SK-N-SH treated with all-trans-retinoic acid at 6 μM for 48 hours (cell line): ENCODE results near the gene CCN6.

Source experiments
- ATAC-seq: fragments of 200-7000 bp; cut with Tn5 transposase; 3 replicates; pipeline ENCODE4 v1.9.1; 2020; ENCODE audit warnings: mild to moderate bottlenecking, moderate library complexity
- ARNTL ChIP-seq: fragments of 450-650 bp; formaldehyde crosslinking; IDR thresholded peaks from 2 replicates; pipeline ENCODE4 v1.5.0; 2020; ENCODE audit warnings: low read depth, mild to moderate bottlenecking, moderate library complexity, borderline replicate concordance
- BACH2 ChIP-seq: fragments of 250-450 bp; sonication (Bioruptor Pico); IDR thresholded peaks from 2 replicates; pipeline ENCODE4 v1.9.0; 2021; ENCODE audit warnings: mild to moderate bottlenecking, borderline replicate concordance
- CSDC2 ChIP-seq: fragments of 250-450 bp; sonication (Bioruptor Pico); IDR thresholded peaks from 2 replicates; pipeline ENCODE4 v1.5.0; 2020; ENCODE audit warnings: mild to moderate bottlenecking, moderate library complexity
- GLIS3 ChIP-seq: fragments of 250-450 bp; sonication (Bioruptor Pico); IDR thresholded peaks from 2 replicates; pipeline ENCODE4 v1.5.0; 2020; ENCODE audit warnings: mild to moderate bottlenecking, moderate library complexity
- PPARA ChIP-seq: fragments of 250-450 bp; sonication (Bioruptor Pico); IDR thresholded peaks from 2 replicates; pipeline ENCODE4 v1.5.0; 2020; ENCODE audit warnings: mild to moderate bottlenecking, borderline replicate concordance
- RARB ChIP-seq: fragments of 250-450 bp; sonication (Bioruptor Pico); IDR thresholded peaks from 2 replicates; pipeline ENCODE4 v1.8.0; 2021; ENCODE audit warnings: mild to moderate bottlenecking, moderate library complexity
- SNAI2 ChIP-seq: fragments of 250-450 bp; sonication (Bioruptor Pico); IDR thresholded peaks from 2 replicates; pipeline ENCODE4 v1.5.0; 2020; ENCODE audit warnings: mild to moderate bottlenecking, moderate library complexity
- ZC3H10 ChIP-seq: fragments of 250-450 bp; sonication (Bioruptor Pico); IDR thresholded peaks from 2 replicates; pipeline ENCODE4 v1.5.1; 2021; ENCODE audit warnings: mild to moderate bottlenecking, moderate library complexity
- ZFP30 ChIP-seq: fragments of 450-650 bp; formaldehyde crosslinking; IDR thresholded peaks from 2 replicates; pipeline ENCODE4 v1.5.0; 2022; ENCODE audit warnings: mild to moderate bottlenecking, moderate library complexity
- ZNF70 ChIP-seq: fragments of 450-650 bp; formaldehyde crosslinking; IDR thresholded peaks from 2 replicates; pipeline ENCODE4 v1.5.0; 2020; ENCODE audit warnings: mild to moderate bottlenecking, moderate library complexity
- TF ChIP-seq, protein P1 (sequence below): fragments of 250-450 bp; sonication (Bioruptor Pico); IDR thresholded peaks from 2 replicates; pipeline ENCODE4 v1.5.1; 2020; ENCODE audit warnings: low read depth, mild to moderate bottlenecking, moderate library complexity

CCN6 gene

DNA sequence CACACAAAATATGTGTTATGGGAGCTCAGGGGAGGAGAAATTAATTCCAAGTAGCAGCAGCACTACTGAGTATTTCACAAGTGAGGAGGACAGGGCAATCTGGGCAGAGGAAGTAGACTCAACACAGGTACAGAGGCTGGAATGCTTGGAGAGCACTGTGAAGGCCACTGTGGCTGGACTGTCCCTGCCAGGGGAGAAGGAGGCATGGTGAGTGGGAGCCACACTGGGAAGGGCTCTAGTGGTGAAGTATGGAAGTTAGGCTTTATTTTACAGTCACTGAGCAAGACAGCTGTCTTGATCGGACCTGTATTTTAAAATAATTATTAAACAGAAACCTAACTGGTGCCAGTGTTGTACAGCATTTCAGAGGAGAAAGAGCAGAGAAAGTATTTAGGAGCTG, 62.3 kb downstream of the CCN6 start:
- no peak for TF ChIP-seq CSDC2 (CRISPR knock-in tag)
- no peak for TF ChIP-seq ARNTL (CRISPR knock-in tag)
- peak; percentile 45; the same call in 1 of the 3 replicates for ATAC-seq

DNA sequence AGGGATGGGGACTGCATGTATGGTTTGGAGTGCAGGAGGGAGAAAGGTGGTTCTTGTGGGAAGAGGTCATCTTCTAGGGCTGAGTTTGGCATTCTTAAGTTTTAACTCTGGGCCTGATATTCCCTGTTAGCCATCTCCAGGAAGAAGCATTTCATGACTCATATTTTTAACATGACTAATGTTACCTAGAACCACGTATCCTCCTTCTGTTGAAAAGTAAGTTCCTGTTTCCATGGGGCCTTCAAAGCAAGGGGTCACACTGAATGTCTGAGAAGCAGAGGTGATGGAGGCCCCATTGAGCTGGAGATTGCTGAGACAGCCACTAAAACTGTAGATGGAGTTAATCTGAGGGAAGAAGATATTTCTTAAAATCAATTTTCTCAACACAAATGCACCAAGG, 63.6 kb downstream of the CCN6 start:
- ATAC-seq = no peak
- TF ChIP-seq GLIS3 (CRISPR knock-in tag) (no peak), PPARA (CRISPR knock-in tag) (no peak), BACH2 (CRISPR knock-in tag) (no peak), ZC3H10 (CRISPR knock-in tag) (no peak), ZFP30 (CRISPR knock-in tag) (no peak), ARNTL (CRISPR knock-in tag) (no peak), ZNF70 (CRISPR knock-in tag) (no peak), SNAI2 (no peak)
- TF ChIP-seq, protein P1, sequence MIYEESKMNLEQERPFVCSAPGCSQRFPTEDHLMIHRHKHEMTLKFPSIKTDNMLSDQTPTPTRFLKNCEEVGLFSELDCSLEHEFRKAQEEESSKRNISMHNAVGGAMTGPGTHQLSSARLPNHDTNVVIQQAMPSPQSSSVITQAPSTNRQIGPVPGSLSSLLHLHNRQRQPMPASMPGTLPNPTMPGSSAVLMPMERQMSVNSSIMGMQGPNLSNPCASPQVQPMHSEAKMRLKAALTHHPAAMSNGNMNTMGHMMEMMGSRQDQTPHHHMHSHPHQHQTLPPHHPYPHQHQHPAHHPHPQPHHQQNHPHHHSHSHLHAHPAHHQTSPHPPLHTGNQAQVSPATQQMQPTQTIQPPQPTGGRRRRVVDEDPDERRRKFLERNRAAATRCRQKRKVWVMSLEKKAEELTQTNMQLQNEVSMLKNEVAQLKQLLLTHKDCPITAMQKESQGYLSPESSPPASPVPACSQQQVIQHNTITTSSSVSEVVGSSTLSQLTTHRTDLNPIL (CRISPR knock-in tag) = no peak

DNA sequence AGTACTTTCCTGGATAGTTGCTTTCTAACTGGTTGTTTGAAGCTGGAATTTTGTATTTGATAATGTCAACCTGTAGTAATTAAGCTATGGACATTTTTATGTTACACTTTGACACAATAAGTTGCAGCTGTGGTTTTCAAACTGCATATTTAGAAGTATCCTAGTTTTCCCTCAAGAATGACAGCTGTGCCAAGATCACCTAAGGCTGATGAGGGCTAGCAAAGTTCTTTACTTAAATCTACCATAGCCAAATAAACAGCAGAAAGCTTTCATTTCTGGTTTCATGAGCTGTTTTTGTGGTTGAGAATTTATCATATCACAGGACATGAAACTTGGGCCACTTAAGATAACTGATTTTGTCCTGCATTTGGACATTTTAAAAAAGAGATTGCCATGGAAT, 64.1 kb downstream of the CCN6 start:
- ATAC-seq = no peak
- no peak for TF ChIP-seq RARB (CRISPR knock-in tag)
